ENCODE results near the gene CTNND2.

DNA sequence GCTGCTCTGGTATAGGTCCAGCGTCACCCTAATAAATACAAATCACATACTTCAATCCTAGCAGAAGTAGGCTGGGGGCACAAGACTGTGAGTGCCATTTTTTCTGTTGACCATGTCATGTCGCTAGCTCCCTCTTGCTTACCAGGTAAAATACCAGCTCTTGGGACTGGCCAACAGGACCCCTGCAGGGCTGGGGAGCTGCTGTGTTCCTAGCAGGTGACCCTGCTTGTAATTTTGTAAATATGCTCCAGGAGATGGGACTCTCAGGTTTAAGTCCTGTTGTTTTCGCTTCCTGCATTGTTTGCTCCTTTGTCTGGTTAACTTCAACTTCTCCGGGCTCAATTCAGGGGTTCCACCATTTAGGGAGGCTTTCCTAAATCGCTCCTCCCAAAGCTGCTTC, 856.6 kb downstream of the CTNND2 start:
- TF ChIP-seq TAF1 (conservative IDR thresholded peaks at IDR 0.05) (no peak), MAX (IDR thresholded peaks at IDR 0.05) (no peak), RXRA (IDR thresholded peaks at IDR 0.05) (no peak), JUND (IDR thresholded peaks at IDR 0.05) (no peak), ATF3 (IDR thresholded peaks at IDR 0.05) (no peak), YY1 (IDR thresholded peaks at IDR 0.05) (no peak), EGR1 (IDR thresholded peaks at IDR 0.05; ENCODE audit: low read depth in 2 of 2) (no peak), ZBTB33 (IDR thresholded peaks at IDR 0.05) (no peak)
- TF ChIP-seq, protein P1, sequence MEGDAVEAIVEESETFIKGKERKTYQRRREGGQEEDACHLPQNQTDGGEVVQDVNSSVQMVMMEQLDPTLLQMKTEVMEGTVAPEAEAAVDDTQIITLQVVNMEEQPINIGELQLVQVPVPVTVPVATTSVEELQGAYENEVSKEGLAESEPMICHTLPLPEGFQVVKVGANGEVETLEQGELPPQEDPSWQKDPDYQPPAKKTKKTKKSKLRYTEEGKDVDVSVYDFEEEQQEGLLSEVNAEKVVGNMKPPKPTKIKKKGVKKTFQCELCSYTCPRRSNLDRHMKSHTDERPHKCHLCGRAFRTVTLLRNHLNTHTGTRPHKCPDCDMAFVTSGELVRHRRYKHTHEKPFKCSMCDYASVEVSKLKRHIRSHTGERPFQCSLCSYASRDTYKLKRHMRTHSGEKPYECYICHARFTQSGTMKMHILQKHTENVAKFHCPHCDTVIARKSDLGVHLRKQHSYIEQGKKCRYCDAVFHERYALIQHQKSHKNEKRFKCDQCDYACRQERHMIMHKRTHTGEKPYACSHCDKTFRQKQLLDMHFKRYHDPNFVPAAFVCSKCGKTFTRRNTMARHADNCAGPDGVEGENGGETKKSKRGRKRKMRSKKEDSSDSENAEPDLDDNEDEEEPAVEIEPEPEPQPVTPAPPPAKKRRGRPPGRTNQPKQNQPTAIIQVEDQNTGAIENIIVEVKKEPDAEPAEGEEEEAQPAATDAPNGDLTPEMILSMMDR (IDR thresholded peaks at IDR 0.05; ENCODE audit: low read depth, low read length, missing input control): no peak
- TF ChIP-seq, protein P2, sequence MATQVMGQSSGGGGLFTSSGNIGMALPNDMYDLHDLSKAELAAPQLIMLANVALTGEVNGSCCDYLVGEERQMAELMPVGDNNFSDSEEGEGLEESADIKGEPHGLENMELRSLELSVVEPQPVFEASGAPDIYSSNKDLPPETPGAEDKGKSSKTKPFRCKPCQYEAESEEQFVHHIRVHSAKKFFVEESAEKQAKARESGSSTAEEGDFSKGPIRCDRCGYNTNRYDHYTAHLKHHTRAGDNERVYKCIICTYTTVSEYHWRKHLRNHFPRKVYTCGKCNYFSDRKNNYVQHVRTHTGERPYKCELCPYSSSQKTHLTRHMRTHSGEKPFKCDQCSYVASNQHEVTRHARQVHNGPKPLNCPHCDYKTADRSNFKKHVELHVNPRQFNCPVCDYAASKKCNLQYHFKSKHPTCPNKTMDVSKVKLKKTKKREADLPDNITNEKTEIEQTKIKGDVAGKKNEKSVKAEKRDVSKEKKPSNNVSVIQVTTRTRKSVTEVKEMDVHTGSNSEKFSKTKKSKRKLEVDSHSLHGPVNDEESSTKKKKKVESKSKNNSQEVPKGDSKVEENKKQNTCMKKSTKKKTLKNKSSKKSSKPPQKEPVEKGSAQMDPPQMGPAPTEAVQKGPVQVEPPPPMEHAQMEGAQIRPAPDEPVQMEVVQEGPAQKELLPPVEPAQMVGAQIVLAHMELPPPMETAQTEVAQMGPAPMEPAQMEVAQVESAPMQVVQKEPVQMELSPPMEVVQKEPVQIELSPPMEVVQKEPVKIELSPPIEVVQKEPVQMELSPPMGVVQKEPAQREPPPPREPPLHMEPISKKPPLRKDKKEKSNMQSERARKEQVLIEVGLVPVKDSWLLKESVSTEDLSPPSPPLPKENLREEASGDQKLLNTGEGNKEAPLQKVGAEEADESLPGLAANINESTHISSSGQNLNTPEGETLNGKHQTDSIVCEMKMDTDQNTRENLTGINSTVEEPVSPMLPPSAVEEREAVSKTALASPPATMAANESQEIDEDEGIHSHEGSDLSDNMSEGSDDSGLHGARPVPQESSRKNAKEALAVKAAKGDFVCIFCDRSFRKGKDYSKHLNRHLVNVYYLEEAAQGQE (IDR thresholded peaks at IDR 0.05): no peak
